Smooth muscle cell (in vitro differentiated cells): Measurements from ENCODE around the gene AFF1. TPM values are rescaled to one million over a fixed set of nuclear protein-coding genes. Genes with fewer than 3 reads are reported as not detected.
A peak's percentile ranks its signal among the peaks of the same experiment; 100 is the strongest.

Experiments used
- DNase-seq: peaks from one replicate; lab custom pipeline; 2025; ENCODE audit not compliant: unreplicated experiment; lab: John Stamatoyannopoulos, UW
- H2AFZ ChIP-seq: fragments of 200-600 bp; sonication (generic); 2 replicates; pipeline ENCODE4 v1.6.0; 2016; ENCODE audit warnings: antibody characterized with exemption, low read depth, mild to moderate bottlenecking
- H3F3A ChIP-seq: fragments of 200-600 bp; sonication (generic); 2 replicates; pipeline ENCODE4 v1.6.0; 2017; ENCODE audit warnings: antibody characterized with exemption, low read depth
- H3K27ac ChIP-seq: fragments of 200-600 bp; sonication (generic); 2 replicates; pipeline ENCODE4 v1.5.1; 2016; ENCODE audit warnings: low read depth, mild to moderate bottlenecking
- H3K27me3 ChIP-seq: fragments of 200-600 bp; sonication (generic); 2 replicates; pipeline ENCODE4 v1.6.1; 2016; ENCODE audit warnings: low read depth, mild to moderate bottlenecking
- H3K36me3 ChIP-seq: fragments of 200-600 bp; sonication (generic); 2 replicates; pipeline ENCODE4 v1.5.1; 2016; ENCODE audit warnings: low read depth
- H3K4me1 ChIP-seq: fragments of 200-600 bp; sonication (generic); 2 replicates; pipeline ENCODE4 v1.5.1; 2016; ENCODE audit warnings: low read depth
- H3K4me2 ChIP-seq: fragments of 200-600 bp; sonication (generic); 2 replicates; pipeline ENCODE4 v1.6.0; 2016; ENCODE audit warnings: mild to moderate bottlenecking
- H3K4me3 ChIP-seq: fragments of 200-600 bp; sonication (generic); 2 replicates; pipeline ENCODE4 v1.5.1; 2016; ENCODE audit warnings: mild to moderate bottlenecking
- H3K79me2 ChIP-seq: fragments of 200-600 bp; sonication (generic); 2 replicates; pipeline ENCODE4 v1.6.0; 2016; ENCODE audit warnings: low read depth, mild to moderate bottlenecking
- H3K9ac ChIP-seq: fragments of 200-600 bp; sonication (generic); 2 replicates; pipeline ENCODE4 v1.6.0; 2016; ENCODE audit warnings: low read depth
- H3K9me3 ChIP-seq: fragments of 200-600 bp; sonication (generic); replicated peaks from 2 replicates; pipeline ENCODE4 v1.5.1; 2016; ENCODE audit warnings: low read depth
- H4K20me1 ChIP-seq: fragments of 200-600 bp; sonication (generic); 2 replicates; pipeline ENCODE4 v1.6.0; 2016; ENCODE audit warnings: low read depth
- WGBS: methylation state at CpG from one replicate; pipeline ENCODE4 v1.1.7; 2016; ENCODE audit warnings: low lambda C conversion rate; 5-methylcytosine and 5-hydroxymethylcytosine counted together
- polyA plus RNA-seq: library from polyadenylated mRNA; unstranded; fragments of >200 nt; fragmentation: Nextera tagmentation; extraction: Ambion mirVana; gene quantifications from 2 replicates; pipeline ENCODE4 v1.2.1, GENCODE V29; 2016
- total RNA-seq: library from RNA; depleted of rRNA; stranded (reverse); fragments of >200 nt; gene quantifications from 2 replicates; pipeline ENCODE4 v1.2.3, GENCODE V29; 2014
- TF ChIP-seq, protein P1 (sequence below): fragments of 200-600 bp; sonication (generic); IDR thresholded peaks from 2 replicates; pipeline ENCODE4 v1.5.1; 2017; ENCODE audit warnings: borderline replicate concordance, mild to moderate bottlenecking, antibody characterized with exemption; ENCODE audit not compliant: insufficient read depth, poor library complexity, severe bottlenecking

The AFF1 gene
- total and polyA plus RNA-seq, 2 experiments from 2014 or later = 6.6 to 17.7 TPM

DNA sequence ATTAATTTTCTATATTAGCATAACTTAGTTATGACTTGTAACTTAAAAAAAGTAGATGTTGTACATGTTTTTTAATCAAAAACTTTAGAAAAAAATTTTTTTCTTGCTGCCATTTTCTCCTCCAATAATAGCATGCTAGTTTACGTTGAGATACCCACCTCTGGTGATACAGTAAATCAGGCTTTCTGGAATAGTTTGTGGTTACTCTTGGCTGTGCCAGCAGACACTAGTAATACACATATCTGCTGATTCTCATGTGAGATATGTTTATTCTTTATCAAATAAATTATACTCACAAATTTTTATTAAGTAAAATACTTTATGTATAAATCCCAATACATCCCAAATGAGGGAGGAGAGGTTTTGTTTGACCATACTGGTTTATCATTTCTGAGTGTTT, 168.3 kb downstream of the AFF1 start:
- H3K4me3 ChIP-seq = no peak overlapping the region
- TF ChIP-seq, protein P1, sequence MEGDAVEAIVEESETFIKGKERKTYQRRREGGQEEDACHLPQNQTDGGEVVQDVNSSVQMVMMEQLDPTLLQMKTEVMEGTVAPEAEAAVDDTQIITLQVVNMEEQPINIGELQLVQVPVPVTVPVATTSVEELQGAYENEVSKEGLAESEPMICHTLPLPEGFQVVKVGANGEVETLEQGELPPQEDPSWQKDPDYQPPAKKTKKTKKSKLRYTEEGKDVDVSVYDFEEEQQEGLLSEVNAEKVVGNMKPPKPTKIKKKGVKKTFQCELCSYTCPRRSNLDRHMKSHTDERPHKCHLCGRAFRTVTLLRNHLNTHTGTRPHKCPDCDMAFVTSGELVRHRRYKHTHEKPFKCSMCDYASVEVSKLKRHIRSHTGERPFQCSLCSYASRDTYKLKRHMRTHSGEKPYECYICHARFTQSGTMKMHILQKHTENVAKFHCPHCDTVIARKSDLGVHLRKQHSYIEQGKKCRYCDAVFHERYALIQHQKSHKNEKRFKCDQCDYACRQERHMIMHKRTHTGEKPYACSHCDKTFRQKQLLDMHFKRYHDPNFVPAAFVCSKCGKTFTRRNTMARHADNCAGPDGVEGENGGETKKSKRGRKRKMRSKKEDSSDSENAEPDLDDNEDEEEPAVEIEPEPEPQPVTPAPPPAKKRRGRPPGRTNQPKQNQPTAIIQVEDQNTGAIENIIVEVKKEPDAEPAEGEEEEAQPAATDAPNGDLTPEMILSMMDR = no peak
- peak overlapping the region; percentile 93 for H3K27ac ChIP-seq
- H3K27me3 ChIP-seq = no peaks in the 10 kb centered on the region
- no peaks in the 10 kb centered on the region for H4K20me1 ChIP-seq
- 47% methylated on average over 1 of the region's 1 CpG for WGBS
- H3K4me2 ChIP-seq = peak overlapping the region; percentile 49
- no peak overlapping the region for H2AFZ ChIP-seq
- H3K36me3 ChIP-seq = no peaks in the 10 kb centered on the region
- peaks cover 16% of the 10 kb centered on the region for H3K4me1 ChIP-seq
- peak overlapping the region; percentile 65 for H3K9ac ChIP-seq
- no peaks in the 10 kb centered on the region for H3K9me3 ChIP-seq
- no peak for DNase-seq
- H3F3A ChIP-seq = peaks cover 18% of the 10 kb centered on the region
- no peaks in the 10 kb centered on the region for H3K79me2 ChIP-seq

DNA sequence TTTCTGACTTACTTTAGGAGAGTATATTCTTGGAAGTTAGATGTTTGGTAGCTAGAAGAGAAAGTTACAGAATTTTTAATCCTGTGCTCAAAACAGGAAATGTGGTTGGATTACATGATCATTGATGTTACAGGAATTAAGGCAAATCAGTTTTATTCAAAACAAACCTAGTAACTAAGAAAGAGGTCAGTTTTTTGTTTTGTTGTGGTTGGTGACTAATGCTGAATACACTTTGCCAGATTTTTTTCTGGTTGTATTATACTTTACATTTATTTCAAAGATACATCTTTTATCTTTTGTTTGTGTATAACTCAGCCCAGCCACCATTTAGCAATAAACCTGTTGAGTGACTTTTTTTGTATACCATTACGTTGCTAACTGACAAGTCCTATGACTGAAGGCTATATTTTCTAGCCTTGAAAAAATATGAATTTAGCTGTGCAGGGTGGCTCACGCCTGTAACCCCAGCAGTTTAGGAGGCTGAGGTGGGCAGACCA, 168.9 kb downstream of the AFF1 start:
- Histone ChIP-seq H3K36me3 (no peaks in the 10 kb centered on the region), H3F3A (peaks cover 18% of the 10 kb centered on the region), H3K4me1 (peaks cover 16% of the 10 kb centered on the region), H2AFZ (no peak overlapping the region), H4K20me1 (no peaks in the 10 kb centered on the region), H3K4me3 (no peak overlapping the region), H3K27me3 (no peaks in the 10 kb centered on the region), H3K9me3 (no peaks in the 10 kb centered on the region), H3K4me2 (peak overlapping the region; percentile 49), H3K79me2 (no peaks in the 10 kb centered on the region), H3K9ac (peak overlapping the region; percentile 65), H3K27ac (peak overlapping the region; percentile 93)
- WGBS = 48% methylated on average over 2 of the region's 2 CpGs
- TF ChIP-seq, protein P1 = no peak
- no peak for DNase-seq

DNA sequence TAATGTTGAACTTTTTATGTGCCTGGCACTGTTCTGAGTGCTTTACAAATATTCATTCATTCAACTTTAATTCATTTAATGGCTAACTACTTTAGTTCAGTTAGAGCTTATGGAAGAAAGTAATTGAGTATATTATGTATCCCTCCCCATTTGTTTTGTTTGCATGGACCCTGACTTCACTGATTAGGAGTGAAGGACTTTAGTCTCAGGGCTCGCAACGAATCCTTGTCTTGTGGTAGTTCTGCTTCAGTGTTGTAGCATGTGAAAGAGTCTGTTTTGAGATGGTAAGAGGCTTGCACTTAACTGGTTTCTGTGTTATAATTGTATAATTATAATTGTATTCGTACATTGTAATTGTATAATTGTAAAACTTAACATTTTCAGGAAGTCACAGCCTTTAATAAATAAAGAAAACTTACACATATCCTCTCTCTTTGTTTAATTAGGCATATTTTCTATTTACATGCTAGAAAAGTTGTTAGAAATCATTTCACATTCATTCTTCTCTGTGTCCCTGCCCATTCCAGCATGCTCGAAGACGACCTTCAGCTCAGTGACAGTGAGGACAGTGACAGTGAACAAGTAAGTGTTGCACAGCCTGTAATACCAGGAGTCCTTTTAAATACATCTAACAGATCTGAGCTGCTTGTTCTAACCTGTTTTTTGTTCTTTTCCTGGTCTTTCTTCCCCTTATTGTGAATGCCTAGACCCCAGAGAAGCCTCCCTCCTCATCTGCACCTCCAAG, 170.5 kb downstream of the AFF1 start:
- H3K9ac ChIP-seq = no peak overlapping the region
- TF ChIP-seq, protein P1 = no peak
- no peaks in the 10 kb centered on the region for H3K27me3 ChIP-seq
- no peaks in the 10 kb centered on the region for H4K20me1 ChIP-seq
- no peaks in the 10 kb centered on the region for H3K9me3 ChIP-seq
- H3K79me2 ChIP-seq = no peaks in the 10 kb centered on the region
- no peak overlapping the region for H3K4me2 ChIP-seq
- no peak overlapping the region for H2AFZ ChIP-seq
- DNase-seq = no peak
- no peak overlapping the region for H3K4me3 ChIP-seq
- WGBS = 82% methylated on average over 5 of the region's 5 CpGs
- peak overlapping the region; percentile 93 for H3K27ac ChIP-seq
- peaks cover 18% of the 10 kb centered on the region for H3F3A ChIP-seq
- H3K36me3 ChIP-seq = no peaks in the 10 kb centered on the region
- H3K4me1 ChIP-seq = peaks cover 11% of the 10 kb centered on the region

DNA sequence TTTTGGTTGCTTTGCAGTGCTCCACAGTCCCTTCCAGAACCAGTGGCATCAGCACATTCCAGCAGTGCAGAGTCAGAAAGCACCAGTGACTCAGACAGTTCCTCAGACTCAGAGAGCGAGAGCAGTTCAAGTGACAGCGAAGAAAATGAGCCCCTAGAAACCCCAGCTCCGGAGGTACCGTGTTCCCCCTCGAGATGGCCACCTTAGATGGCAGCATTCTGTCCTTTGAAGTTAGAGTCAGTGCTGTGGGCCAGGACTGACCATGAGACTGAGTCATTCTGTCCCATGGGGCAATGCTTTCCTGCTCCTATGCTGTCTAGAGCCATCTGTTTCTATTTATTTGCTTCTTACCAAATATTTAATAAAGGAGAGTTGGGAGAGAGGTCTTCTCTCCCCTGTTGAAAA, 173.3 kb downstream of the AFF1 start:
- Histone ChIP-seq H2AFZ (no peak overlapping the region), H3K27ac (peak overlapping the region; percentile 91), H3K4me2 (peak overlapping the region; percentile 55), H3K9me3 (no peaks in the 10 kb centered on the region), H4K20me1 (no peaks in the 10 kb centered on the region), H3K27me3 (no peaks in the 10 kb centered on the region), H3K79me2 (no peaks in the 10 kb centered on the region), H3F3A (peaks cover 14% of the 10 kb centered on the region), H3K4me1 (peaks cover 11% of the 10 kb centered on the region), H3K36me3 (no peaks in the 10 kb centered on the region), H3K9ac (peak overlapping the region; percentile 50), H3K4me3 (no peak overlapping the region)
- TF ChIP-seq, protein P1 = no peak
- 4% methylated on average over 5 of the region's 5 CpGs for WGBS
- DNase-seq = peak; percentile 10
